CD14-positive monocyte (primary cell): ENCODE measurements around the gene ARMH3. TPM values are rescaled to one million over a fixed set of nuclear protein-coding genes. Genes with fewer than 3 reads are reported as not detected.
A peak's percentile ranks its signal among the peaks of the same experiment; 100 is the strongest.

Experiments
- DNase-seq, 3 donors: peaks; one replicate each; pipeline ENCODE4 v3.0.0-alpha.2; 2011 to 2022
- H2AFZ ChIP-seq: 2 replicates; pipeline ENCODE4 v1.6.0; 2012; ENCODE audit warnings: mild to moderate bottlenecking, low read depth, low read length, inconsistent platforms; ENCODE audit not compliant: insufficient read depth, poor library complexity, severe bottlenecking
- H3K27ac ChIP-seq, 2 donors: 1 replicate in 1 of 2; 2 replicates in 1 of 2; pipeline ENCODE4 v1.5.1; 2012 to 2013; ENCODE audit warnings: low read length in 2 of 2, control low read depth in 1 of 2, inconsistent platforms in 1 of 2, low read depth in 1 of 2, mild to moderate bottlenecking in 1 of 2
- H3K27me3 ChIP-seq, 2 donors: one replicate each; pipeline versions ENCODE4 v1.6.0 to v1.6.1; 2011 to 2013; ENCODE audit warnings: low read length in 2 of 2; ENCODE audit not compliant: control insufficient read depth in 2 of 2, insufficient read depth in 2 of 2
- H3K36me3 ChIP-seq, 2 donors: replicated peaks in 1 of 2; 1 replicate in 1 of 2; 2 replicates in 1 of 2; pipeline versions ENCODE4 v1.5.1 to v1.6.1; 2012 to 2013; ENCODE audit warnings: low read length in 2 of 2, control low read depth in 1 of 2, inconsistent platforms in 1 of 2, mild to moderate bottlenecking in 1 of 2; ENCODE audit not compliant: insufficient read depth in 2 of 2, control insufficient read depth in 1 of 2
- H3K4me1 ChIP-seq, 2 donors: 1 replicate in 1 of 2; 2 replicates in 1 of 2; pipeline versions ENCODE4 v1.5.1 to v1.6.1; 2012 to 2013; ENCODE audit warnings: low read length in 2 of 2, control low read depth in 1 of 2, inconsistent platforms in 1 of 2, mild to moderate bottlenecking in 1 of 2, moderate library complexity in 1 of 2; ENCODE audit not compliant: insufficient read depth in 2 of 2, control insufficient read depth in 1 of 2
- H3K4me2 ChIP-seq: replicated peaks from 2 replicates; pipeline ENCODE3; 2012; ENCODE audit warnings: low read length, moderate library complexity, mild to moderate bottlenecking; ENCODE audit not compliant: poor library complexity, severe bottlenecking; ENCODE audit errors: extremely low read depth
- H3K4me3 ChIP-seq, 3 experiments: fragments of 200-600 bp in 1 of 3; sonication (generic) in 1 of 3; replicated peaks in 1 of 3; 1 replicate in 2 of 3; 2 replicates in 1 of 3; pipeline ENCODE4 v1.5.1; 2011 to 2013; ENCODE audit warnings: low read length in 3 of 3, mild to moderate bottlenecking in 3 of 3, control low read depth in 2 of 3, low read depth in 2 of 3, inconsistent platforms in 1 of 3, moderate library complexity in 1 of 3
- H3K79me2 ChIP-seq: 2 replicates; pipeline ENCODE4 v1.6.0; 2012; ENCODE audit warnings: mild to moderate bottlenecking, control low read depth, inconsistent platforms, low read length, moderate library complexity; ENCODE audit not compliant: insufficient read depth
- H3K9ac ChIP-seq: 2 replicates; pipeline ENCODE4 v1.6.0; 2017; ENCODE audit warnings: low read length, mild to moderate bottlenecking; ENCODE audit not compliant: insufficient read depth, poor library complexity, severe bottlenecking
- H3K9me3 ChIP-seq, 2 donors: replicated peaks in 1 of 2; 1 replicate in 1 of 2; 2 replicates in 1 of 2; pipeline versions ENCODE4 v1.5.1 to v1.6.1; 2012 to 2013; ENCODE audit warnings: low read length in 2 of 2, control low read depth in 1 of 2; ENCODE audit not compliant: control insufficient read depth in 1 of 2, insufficient read depth in 1 of 2
- H4K20me1 ChIP-seq: 2 replicates; pipeline ENCODE4 v1.6.0; 2012; ENCODE audit warnings: mild to moderate bottlenecking, low read length, control low read depth, moderate library complexity; ENCODE audit not compliant: insufficient read depth
- H3K27ac Mint-ChIP-seq, 7 donors: one replicate each; pipeline ENCODE4 v1.8.0; 2020; ENCODE audit warnings: mild to moderate bottlenecking in 7 of 7, mixed read lengths in 7 of 7, moderate library complexity in 6 of 7, inconsistent platforms in 2 of 7
- H3K27me3 Mint-ChIP-seq, 3 donors: one replicate each; pipeline ENCODE4 v1.8.0; 2021 to 2022; ENCODE audit warnings: low read depth in 3 of 3, mild to moderate bottlenecking in 3 of 3, mixed read lengths in 3 of 3, moderate library complexity in 3 of 3, inconsistent platforms in 1 of 3
- H3K36me3 Mint-ChIP-seq, 2 donors: one replicate each; pipeline ENCODE4 v1.8.0; 2020; ENCODE audit warnings: mixed read lengths in 2 of 2, inconsistent platforms in 1 of 2, mild to moderate bottlenecking in 1 of 2
- H3K4me1 Mint-ChIP-seq: one replicate; pipeline ENCODE4 v1.8.0; 2020; ENCODE audit warnings: mild to moderate bottlenecking, mixed read lengths
- H3K4me3 Mint-ChIP-seq, 2 donors: one replicate each; pipeline ENCODE4 v1.8.0; 2020; ENCODE audit warnings: mild to moderate bottlenecking in 2 of 2, mixed read lengths in 2 of 2, moderate library complexity in 1 of 2
- H3K9me3 Mint-ChIP-seq, 7 donors: one replicate each; pipeline ENCODE4 v1.8.0; 2020 to 2022; ENCODE audit warnings: mixed read lengths in 7 of 7, mild to moderate bottlenecking in 6 of 7, moderate library complexity in 6 of 7, inconsistent platforms in 2 of 7
- CTCF ChIP-seq: fragments of 200-600 bp; IDR thresholded peaks from one replicate; pipeline ENCODE4 v1.8.0; 2022; ENCODE audit warnings: antibody characterized with exemption, mild to moderate bottlenecking
- WGBS: methylation state at CpG from one replicate; pipeline ENCODE4 v1.1.5; 2013; ENCODE audit warnings: missing lambda C conversion rate; ENCODE audit not compliant: insufficient coverage; 5-methylcytosine and 5-hydroxymethylcytosine counted together
- intact Hi-C, 2 donors: fragments of 100-400 bp; cut with micrococcal nuclease; formaldehyde crosslinking; loops; one replicate each; pipeline versions ENCODE4 v1.15.0 to v1.15.1; 2023
- polyA plus RNA-seq, 3 donors: library from polyadenylated mRNA; depleted of rRNA in 1 of 3; unstranded in 2 of 3; stranded (reverse) in 1 of 3; fragments of 300-500 nt in 2 of 3; fragments of >200 nt in 1 of 3; fragmentation: Illumina TruSeq in 2 of 3; gene quantifications; 1 replicate in 2 of 3; 2 replicates in 1 of 3; pipeline ENCODE4 v1.2.3, GENCODE V29; 2012 to 2021

Gene ARMH3
- polyA plus RNA-seq, 3 donors, result 20.4 to 26.3 (median 22.1) TPM

DNA sequence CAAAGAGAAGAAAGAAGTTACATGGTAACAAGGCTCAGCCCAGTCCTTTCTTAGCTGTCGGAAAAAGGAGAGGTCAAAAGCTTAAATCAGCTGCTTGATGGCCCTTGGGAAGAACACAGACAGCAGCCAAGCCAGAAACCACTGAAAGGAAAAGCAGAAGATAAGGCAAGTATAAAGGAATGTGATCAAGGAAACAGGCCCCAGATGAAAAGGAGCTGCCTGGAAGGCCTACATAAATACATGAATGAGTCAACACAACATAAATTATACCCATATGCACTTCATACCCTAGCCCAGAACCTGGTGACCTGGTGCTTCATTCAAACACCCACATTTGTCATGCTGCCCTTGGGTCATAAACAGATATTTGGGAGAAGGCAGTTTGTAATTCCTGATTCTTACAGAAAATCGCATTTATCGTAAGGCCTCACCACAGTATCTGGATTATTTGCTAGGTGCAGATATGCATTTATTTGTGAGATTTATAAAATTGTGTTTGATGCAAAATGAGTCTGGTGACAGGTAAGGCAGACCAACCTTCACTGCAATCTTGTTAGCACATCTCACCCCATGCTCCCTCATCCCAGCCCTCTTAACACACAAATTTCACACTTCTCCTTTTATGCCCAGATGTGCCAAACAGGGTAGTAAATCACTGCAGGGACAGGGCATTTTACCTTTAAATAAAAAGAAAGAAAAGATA, 117.5 kb downstream of the ARMH3 start:
- intact Hi-C loops, result no loop called here
- H3K36me3 Mint-ChIP-seq, result peaks cover 59 to 69% of the 10 kb centered on the region in 2 donors
- Histone ChIP-seq H3K79me2 (no peaks in the 10 kb centered on the region), H3K27me3 (no peaks in the 10 kb centered on the region), H2AFZ (no peak overlapping the region), H3K9me3 (no peaks in the 10 kb centered on the region), H3K9ac (no peak overlapping the region), H3K27ac (peak overlapping the region in 1 of 2 donors; percentile 54), H3K4me1 (peaks cover 13 to 23% of the 10 kb centered on the region in 2 donors), H3K4me2 (no peak overlapping the region), H3K4me3 (no peak overlapping the region), H3K36me3 (peaks cover 29 to 88% of the 10 kb centered on the region in 2 donors), H4K20me1 (peaks cover 55% of the 10 kb centered on the region)
- no peaks in the 10 kb centered on the region for H3K9me3 Mint-ChIP-seq
- WGBS, result 100% methylated on average over 1 of the region's 3 CpGs
- H3K27ac Mint-ChIP-seq, result peak overlapping the region in 2 of 7 donors; percentile 23 to 51
- peak in 1 of 3 donors; percentile 8 for DNase-seq
- TF ChIP-seq CTCF, result no peak
- no peak overlapping the region for H3K4me3 Mint-ChIP-seq
- H3K27me3 Mint-ChIP-seq, result no peaks in the 10 kb centered on the region
- H3K4me1 Mint-ChIP-seq, result peaks cover 24% of the 10 kb centered on the region

DNA sequence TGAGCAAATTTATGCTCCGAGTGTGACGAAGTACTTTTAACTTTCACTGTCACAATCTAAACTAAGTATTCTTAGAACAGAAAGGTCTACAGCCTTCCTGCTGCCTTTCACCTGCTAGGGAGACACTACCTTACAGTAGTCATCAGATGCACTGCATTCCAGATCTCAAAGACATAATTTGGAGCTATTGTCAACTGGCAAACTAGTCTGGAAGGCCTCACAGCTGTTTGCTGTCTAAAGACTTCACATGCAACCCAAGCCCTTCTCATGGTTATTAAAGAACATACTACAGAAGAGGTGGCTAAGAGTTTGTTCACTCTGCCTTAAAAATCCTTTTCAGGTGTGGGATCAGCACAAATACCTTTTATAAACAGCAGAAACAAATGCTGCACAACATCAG, 120.5 kb downstream of the ARMH3 start:
- Mint-ChIP-seq H3K4me1 (peaks cover 19% of the 10 kb centered on the region), H3K4me3 (no peak overlapping the region), H3K27ac (no peak overlapping the region), H3K36me3 (peaks cover 55 to 69% of the 10 kb centered on the region in 2 donors), H3K9me3 (peaks cover 0 to 2% (median 0%) of the 10 kb centered on the region in 7 donors), H3K27me3 (no peaks in the 10 kb centered on the region)
- no peaks in the 10 kb centered on the region for H3K9me3 ChIP-seq
- H2AFZ ChIP-seq, result no peak overlapping the region
- DNase-seq, result no peak
- no peak overlapping the region for H3K9ac ChIP-seq
- H3K36me3 ChIP-seq, result peaks cover 17 to 90% of the 10 kb centered on the region in 2 donors
- peaks cover 13 to 22% of the 10 kb centered on the region in 2 donors for H3K4me1 ChIP-seq
- H3K4me2 ChIP-seq, result no peak overlapping the region
- intact Hi-C loops, result no loop called here
- peaks cover 6% of the 10 kb centered on the region for H3K79me2 ChIP-seq
- 100% methylated on average over 2 of the region's 2 CpGs for WGBS
- H3K27me3 ChIP-seq, result no peaks in the 10 kb centered on the region
- no peak overlapping the region for H3K4me3 ChIP-seq
- H3K27ac ChIP-seq, result no peak overlapping the region
- peaks cover 42% of the 10 kb centered on the region for H4K20me1 ChIP-seq
- no peak for TF ChIP-seq CTCF
